Liver (tissue), 9 donors: ENCODE results near the gene ZNF440. TPM values are rescaled to one million over a fixed set of nuclear protein-coding genes. Genes with fewer than 3 reads are reported as not detected.
A peak's percentile ranks its signal among the peaks of the same experiment; 100 is the strongest.
"Not testable (repeated sequence)": the region's sequence is repeated elsewhere in the genome, so short reads cannot be mapped to it uniquely, and the experiment has no call there.

Source experiments
- DNase-seq: peaks from one replicate; pipeline ENCODE4 v3.0.0-alpha.2; 2017; ENCODE audit warnings: low spot score
- H3K27ac ChIP-seq, 2 donors: one replicate each; pipeline ENCODE4 v1.7.0; 2013; ENCODE audit warnings: inconsistent platforms in 2 of 2, low read length in 2 of 2, control low read depth in 1 of 2, low read depth in 1 of 2, mild to moderate bottlenecking in 1 of 2
- H3K27me3 ChIP-seq, 4 donors: one replicate each; pipeline versions ENCODE4 v1.6.1 to v1.7.0; 2013; ENCODE audit warnings: low read length in 3 of 4, inconsistent platforms in 1 of 4, mild to moderate bottlenecking in 1 of 4, moderate library complexity in 1 of 4; ENCODE audit not compliant: control insufficient read depth in 4 of 4, insufficient read depth in 4 of 4
- H3K36me3 ChIP-seq, 4 donors: one replicate each; pipeline versions ENCODE4 v1.6.1 to v1.7.0; 2013; ENCODE audit warnings: low read length in 3 of 4, mild to moderate bottlenecking in 3 of 4, low read depth in 1 of 4, moderate library complexity in 1 of 4; ENCODE audit not compliant: control insufficient read depth in 4 of 4, insufficient read depth in 3 of 4
- H3K4me1 ChIP-seq, 4 donors: one replicate each; pipeline versions ENCODE4 v1.6.1 to v1.7.0; 2013; ENCODE audit warnings: low read length in 3 of 4, mild to moderate bottlenecking in 3 of 4, moderate library complexity in 1 of 4; ENCODE audit not compliant: control insufficient read depth in 4 of 4, insufficient read depth in 4 of 4
- H3K4me3 ChIP-seq, 3 donors: one replicate each; pipeline versions ENCODE4 v1.6.1 to v1.7.0; 2013; ENCODE audit warnings: low read length in 3 of 3, control low read depth in 1 of 3, low read depth in 1 of 3, mild to moderate bottlenecking in 1 of 3
- H3K9ac ChIP-seq, 2 donors: one replicate each; pipeline ENCODE4 v1.7.0; 2013; ENCODE audit warnings: low read length in 2 of 2, mild to moderate bottlenecking in 2 of 2, moderate library complexity in 2 of 2, control low read depth in 1 of 2, low read depth in 1 of 2
- H3K9me3 ChIP-seq, 4 donors: one replicate each; pipeline versions ENCODE4 v1.6.1 to v1.7.0; 2013; ENCODE audit warnings: low read length in 3 of 4; ENCODE audit not compliant: control insufficient read depth in 4 of 4
- ATF3 ChIP-seq: IDR thresholded peaks from 2 replicates; pipeline ENCODE4 v1.6.1; 2016; ENCODE audit warnings: antibody characterized with exemption
- CTCF ChIP-seq: fragments of 150-350 bp; IDR thresholded peaks from 2 replicates; pipeline ENCODE4 v1.5.1; 2017; ENCODE audit warnings: improper control_type of control experiment, low read depth, low read length; ENCODE audit not compliant: missing input control
- GABPA ChIP-seq, 2 donors: IDR thresholded peaks in 1 of 2; conservative IDR thresholded peaks in 1 of 2; 2 replicates each; pipeline ENCODE4 v1.6.1; 2016; ENCODE audit warnings: antibody characterized with exemption in 2 of 2, mild to moderate bottlenecking in 1 of 2, moderate library complexity in 1 of 2
- HNF4A ChIP-seq, 2 donors: conservative IDR thresholded peaks; 2 replicates each; pipeline ENCODE4 v1.6.1; 2016; ENCODE audit warnings: antibody characterized with exemption in 2 of 2, mild to moderate bottlenecking in 2 of 2
- JUND ChIP-seq, 2 donors: IDR thresholded peaks; 2 replicates each; pipeline ENCODE4 v1.6.1; 2016; ENCODE audit warnings: antibody characterized with exemption in 2 of 2
- NR2F2 ChIP-seq: IDR thresholded peaks from 2 replicates; pipeline ENCODE4 v1.6.1; 2016; ENCODE audit warnings: antibody characterized with exemption
- RAD21 ChIP-seq, 2 donors: IDR thresholded peaks; 2 replicates each; pipeline ENCODE4 v1.6.1; 2016; ENCODE audit warnings: antibody characterized with exemption in 2 of 2, mild to moderate bottlenecking in 2 of 2
- RXRA ChIP-seq, 2 donors: IDR thresholded peaks; 2 replicates each; pipeline ENCODE4 v1.6.1; 2017 to 2018; ENCODE audit warnings: antibody characterized with exemption in 2 of 2, mild to moderate bottlenecking in 1 of 2
- SP1 ChIP-seq: IDR thresholded peaks from 2 replicates; pipeline ENCODE4 v1.6.1; 2018; ENCODE audit warnings: antibody characterized with exemption, mild to moderate bottlenecking
- TAF1 ChIP-seq: conservative IDR thresholded peaks from 2 replicates; pipeline ENCODE4 v1.6.1; 2016; ENCODE audit warnings: antibody characterized with exemption, mild to moderate bottlenecking
- ZBTB33 ChIP-seq: IDR thresholded peaks from 2 replicates; pipeline ENCODE4 v1.6.1; 2016; ENCODE audit warnings: antibody characterized with exemption
- WGBS: extraction: QIAGEN DNeasy Blood & Tissue Kit; methylation state at CpG from one replicate; pipeline ENCODE4 v1.1.7; 2013; 5-methylcytosine and 5-hydroxymethylcytosine counted together
- polyA plus RNA-seq, 2 donors: library from polyadenylated mRNA; stranded (reverse) in 1 of 2; unstranded in 1 of 2; fragments of 200-250 nt in 1 of 2; fragments of >200 nt in 1 of 2; fragmentation: Nextera tagmentation in 1 of 2; extraction: Ambion mirVana in 1 of 2; gene quantifications; one replicate each; pipeline versions ENCODE4 v1.2.1 to v1.2.3, GENCODE V29; 2013 to 2015
- total RNA-seq, 2 donors: library from RNA; depleted of rRNA; stranded (reverse); fragments of >200 nt; gene quantifications; one replicate each; pipeline ENCODE4 v1.2.3, GENCODE V29; 2014
- donor health status: healthy.
- donor health status: healthy.
- donor health status: healthy.
- donor health status: healthy.
- donor health status: healthy.

The ZNF440 gene
- total and polyA plus RNA-seq, 4 donors: 1.3 to 8.5 (median 4.3) TPM

GRCh38 chr19:11848200-11848593 is 34.1 kb downstream of the ZNF440 start:
- H3K27me3 ChIP-seq: no peaks in the 10 kb centered on the region
- H3K4me1 ChIP-seq: peaks cover 0 to 3% (median 1%) of the 10 kb centered on the region in 4 donors
- peak overlapping the region in 2 of 3 donors; percentile 59 to 60 for H3K4me3 ChIP-seq
- H3K9me3 ChIP-seq: peaks cover 0 to 4% (median 4%) of the 10 kb centered on the region in 4 donors
- 36% methylated on average over 11 of the region's 11 CpGs for WGBS
- H3K27ac ChIP-seq: no peak overlapping the region
- no peak for DNase-seq
- no peaks in the 10 kb centered on the region for H3K36me3 ChIP-seq
- TF ChIP-seq ZBTB33 (no peak), RAD21 (IDR thresholded peaks at IDR 0.05) (no peak), JUND (IDR thresholded peaks at IDR 0.05) (no peak), TAF1 (no peak), CTCF (no peak), HNF4A (conservative IDR thresholded peaks at IDR 0.05) (no peak), RXRA (IDR thresholded peaks at IDR 0.05) (no peak), SP1 (no peak), ATF3 (no peak)
- no peak overlapping the region for H3K9ac ChIP-seq

GRCh38 chr19:11848594-11849469 is 34.8 kb downstream of the ZNF440 start, which contains the start of gene ZNF439:
Gene ZNF439 (plus strand): TSS chr19:11848726. CDS start chr19:11848868, 142 bp downstream.
- H3K4me3 ChIP-seq: peak within 1 kb of the TSS; percentile 34 to 60 (median 59)
- H3K9ac ChIP-seq: no peak within 1 kb of the TSS
- no peaks in the 10 kb centered on the region for H3K36me3 ChIP-seq
- peaks cover 0 to 4% (median 2%) of the 10 kb centered on the region in 4 donors for H3K9me3 ChIP-seq
- WGBS: 4% methylated on average over 59 of the region's 59 CpGs
- peak within 1 kb of the TSS in 1 of 2 donors; percentile 54 for H3K27ac ChIP-seq
- H3K4me1 ChIP-seq: peaks cover 0 to 3% (median 1%) of the 10 kb centered on the region in 4 donors
- peak; percentile 92 for DNase-seq
- TF ChIP-seq SP1: peak; percentile 36
- TF ChIP-seq GABPA (IDR thresholded peaks at IDR 0.05 in 1 of 2, conservative IDR thresholded peaks at IDR 0.05 in 1 of 2): no peak
- peak; percentile 68 for TF ChIP-seq NR2F2
- no peaks in the 10 kb centered on the region for H3K27me3 ChIP-seq

- not testable (repeated sequence) for H3K4me3 ChIP-seq, DNase-seq, H3K4me1 ChIP-seq, H3K27me3 ChIP-seq, H3K36me3 ChIP-seq, H3K9me3 ChIP-seq, H3K9ac ChIP-seq, H3K27ac ChIP-seq
- 94% methylated on average over 4 of the region's 4 CpGs for WGBS
Measured at GRCh38 chr19:11850289-11850688, 36.2 kb downstream of the ZNF440 start.
